RWPE1 (cell line): ENCODE data around the gene WDFY2.
A peak's percentile ranks its signal among the peaks of the same experiment; 100 is the strongest.

Source experiments
- CTCF ChIA-PET: fragments of 350-600 bp; sonication (Branson Sonifier 250); formaldehyde crosslinking; extraction: SDS; loops from one replicate; lab custom pipeline; 2021; lab: Yijun Ruan, JAX
- POLR2A ChIA-PET: fragments of 400-600 bp; formaldehyde crosslinking; extraction: SDS; loops from one replicate; lab custom pipeline; 2020; ENCODE audit warnings: antibody characterized with exemption; ENCODE audit not compliant: low non-redundant PET; lab: Yijun Ruan, JAX
- DNase-seq: peaks from one replicate; pipeline ENCODE4 v3.0.0; 2012; ENCODE audit warnings: low spot score
- H3K27ac ChIP-seq: fragments of 450-650 bp; 2 replicates; pipeline ENCODE4 v1.5.1; 2017
- CTCF ChIP-seq: fragments of 450-650 bp; conservative IDR thresholded peaks from 2 replicates; pipeline ENCODE4 v1.5.1; 2017; ENCODE audit warnings: low read depth, mild to moderate bottlenecking

WDFY2 gene

GRCh38 chr13:51678420-51678819 is 94.2 kb downstream of the WDFY2 start:
- TF ChIP-seq CTCF, result no peak
- no peak for DNase-seq

GRCh38 chr13:51679616-51680015 is 95.4 kb downstream of the WDFY2 start:
- no peak overlapping the region for H3K27ac ChIP-seq
- DNase-seq, result no peak
- ChIA-PET CTCF (no interaction called here), POLR2A (no interaction called here)
- no peak for TF ChIP-seq CTCF

More at GRCh38 chr13:51678420-51678819, 94.2 kb downstream of the WDFY2 start:
- ChIA-PET CTCF (no interaction called here), POLR2A (no interaction called here)
- H3K27ac ChIP-seq, result no peak overlapping the region

DNA sequence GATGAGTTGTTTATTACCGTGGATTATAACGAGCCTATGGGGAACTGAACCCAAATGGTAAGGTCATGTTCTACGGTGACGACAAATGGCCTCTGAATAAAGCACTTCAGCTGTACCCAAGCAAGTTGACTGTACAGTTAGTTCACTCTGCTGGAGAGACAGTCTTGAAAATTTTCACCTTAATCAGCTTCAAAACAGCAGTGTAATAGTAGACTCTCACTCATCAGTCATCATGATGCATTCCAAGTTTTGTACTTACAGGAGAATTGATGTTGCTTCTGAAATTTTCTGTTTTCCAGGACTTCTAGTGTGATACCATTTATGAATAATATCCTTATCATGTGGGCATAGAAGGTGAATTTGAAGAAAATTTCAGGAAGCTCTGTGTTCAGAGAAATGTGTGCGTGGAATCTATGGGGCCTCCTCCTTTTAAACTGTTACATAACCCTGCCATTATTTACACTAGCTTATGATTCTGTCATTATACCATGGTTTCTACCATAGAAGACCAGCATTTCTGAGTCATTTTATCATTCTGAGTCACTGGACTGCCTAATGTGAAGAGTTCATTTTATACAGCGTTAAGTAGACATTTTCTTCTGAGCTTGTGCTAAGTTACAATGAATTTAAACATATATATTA is 96.9 kb downstream of the WDFY2 start:
- ChIA-PET CTCF (no interaction called here), POLR2A (interaction anchor here (1.1 kb wide), 1 partner anchor 227 kb away, joined by 3 read pairs; no protein-coding TSS in a partner anchor)
- no peak overlapping the region for H3K27ac ChIP-seq
- no peak for TF ChIP-seq CTCF
- DNase-seq, result peak; percentile 52

GRCh38 chr13:51682686-51683085 is 98.4 kb downstream of the WDFY2 start:
- ChIA-PET CTCF (no interaction called here), POLR2A (no interaction called here)
- DNase-seq, result no peak
- TF ChIP-seq CTCF, result no peak
- H3K27ac ChIP-seq, result no peak overlapping the region

DNA sequence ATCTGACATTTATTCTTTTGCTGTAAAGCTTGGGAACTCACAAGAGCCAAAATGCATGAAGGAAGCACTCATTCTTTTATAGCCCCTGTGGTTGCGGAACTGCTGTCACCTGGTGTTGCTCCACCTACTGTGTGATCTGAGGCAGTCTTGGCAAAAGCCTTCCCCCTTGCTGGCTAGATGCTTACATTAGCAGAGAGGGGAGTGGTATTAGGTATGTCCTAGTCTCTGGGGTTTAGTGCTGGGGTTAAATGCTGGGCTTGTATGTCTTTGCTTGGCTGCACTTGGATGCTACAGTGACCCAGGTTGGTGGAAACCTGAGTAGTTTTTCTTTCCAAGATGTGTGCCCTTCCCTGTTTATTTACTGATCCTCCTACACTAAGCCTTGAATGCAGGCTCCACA is 99.3 kb downstream of the WDFY2 start:
- no peak for TF ChIP-seq CTCF
- ChIA-PET CTCF (no interaction called here), POLR2A (no interaction called here)
- no peak for DNase-seq
- H3K27ac ChIP-seq, result no peak overlapping the region

DNA sequence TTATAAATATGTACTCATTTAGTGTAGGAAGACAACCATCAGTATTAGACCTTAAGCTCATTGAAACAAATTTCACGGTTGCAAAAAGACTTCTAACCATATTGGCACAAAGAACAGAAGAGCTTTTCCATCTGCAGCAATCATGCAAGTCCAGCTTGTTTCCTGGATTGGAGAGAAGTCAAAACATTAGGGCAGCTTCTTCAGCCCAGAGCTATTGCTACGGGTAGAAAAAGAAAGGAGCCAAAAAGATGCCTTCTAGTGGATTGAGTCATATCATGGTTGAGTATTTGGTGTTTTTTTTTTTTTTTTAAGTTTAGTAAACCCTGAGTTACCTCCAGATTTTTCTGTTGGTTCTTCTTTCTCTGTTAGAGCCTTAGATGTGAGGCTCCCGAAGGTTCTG is 99.8 kb downstream of the WDFY2 start:
- H3K27ac ChIP-seq, result no peak overlapping the region
- POLR2A ChIA-PET, result no interaction called here
- no peak for TF ChIP-seq CTCF
- DNase-seq, result no peak
- CTCF ChIA-PET, result no interaction called here
